HG03575 (cell line): ENCODE results near the gene NRARP.
"Not testable (repeated sequence)": the region's sequence is repeated elsewhere in the genome, so short reads cannot be mapped to it uniquely, and the experiment has no call there.

Experiments
- ATAC-seq: cut with Tn5 transposase; IDR thresholded peaks from one replicate; pipeline ENCODE4 v1.9.1; 2021; ENCODE audit not compliant: unreplicated experiment, insufficient number of reproducible peaks, low FRiP score; ENCODE audit errors: extremely low read depth

Gene NRARP

DNA sequence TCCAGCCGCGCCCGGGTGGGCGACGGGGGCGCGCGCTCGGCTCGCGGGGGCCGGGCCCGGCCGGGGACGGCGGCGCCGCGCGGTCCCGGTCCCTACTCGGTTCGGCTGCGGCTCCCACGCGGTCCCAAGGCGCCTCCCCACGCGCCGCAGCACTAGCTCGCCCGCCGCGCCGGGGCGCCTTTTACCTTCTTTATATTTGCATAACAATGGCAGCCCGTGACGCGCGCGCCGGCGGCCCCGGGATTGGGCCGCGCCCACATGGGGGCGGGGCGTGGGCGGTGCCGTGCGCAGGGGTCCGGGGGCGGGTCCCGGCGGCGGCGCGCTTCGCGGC is at the start of gene NRARP:
Gene NRARP, minus strand, starts transcription at position 154 of the 331 bp plus-strand sequence. CDS start 343 bp downstream, outside the sequence.
- no peak for ATAC-seq

DNA sequence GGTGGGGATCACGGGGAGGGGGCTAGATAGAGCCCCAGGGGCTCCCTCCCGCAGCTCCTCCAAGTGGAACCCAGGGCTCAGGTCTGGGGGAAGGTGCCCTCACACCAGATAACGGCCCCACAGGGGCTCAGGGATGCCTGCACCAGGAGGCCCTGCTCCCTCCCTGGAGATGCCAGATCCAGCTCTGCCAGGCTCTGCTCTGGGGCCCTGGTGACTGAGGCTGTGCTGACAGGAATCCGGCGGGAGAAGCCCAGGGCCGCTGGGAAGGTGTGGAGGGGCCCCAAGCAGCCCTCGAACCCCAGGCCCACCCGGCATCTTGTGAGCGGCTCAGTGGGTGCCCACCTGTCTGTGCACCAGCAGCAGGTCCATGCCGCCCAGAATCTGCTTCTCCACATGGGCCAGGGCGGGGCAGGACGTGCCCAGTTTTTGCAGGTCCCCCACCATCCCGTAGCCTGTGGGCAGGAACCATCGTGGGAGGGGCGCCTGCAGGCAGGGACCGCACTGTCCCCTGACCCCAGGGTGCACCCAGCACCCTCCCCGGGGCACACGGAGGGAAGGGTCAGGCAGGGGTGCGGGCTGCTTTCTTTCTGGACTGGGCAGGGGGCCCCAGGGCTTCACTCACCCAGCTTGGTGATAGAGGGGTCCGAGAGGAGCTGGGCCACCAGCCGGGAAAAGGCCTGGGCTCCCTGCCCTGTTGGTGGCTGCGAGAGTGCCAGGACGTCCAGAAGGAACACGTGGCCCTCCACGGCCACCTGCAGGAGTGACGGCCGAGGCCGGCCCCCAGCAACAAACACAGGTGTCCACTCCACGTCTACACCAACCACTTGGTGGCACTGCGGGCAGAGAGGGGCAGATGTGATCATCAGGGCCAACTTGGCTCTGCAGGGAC is 48.9 kb upstream of the NRARP start:
- ATAC-seq, result no peak

DNA sequence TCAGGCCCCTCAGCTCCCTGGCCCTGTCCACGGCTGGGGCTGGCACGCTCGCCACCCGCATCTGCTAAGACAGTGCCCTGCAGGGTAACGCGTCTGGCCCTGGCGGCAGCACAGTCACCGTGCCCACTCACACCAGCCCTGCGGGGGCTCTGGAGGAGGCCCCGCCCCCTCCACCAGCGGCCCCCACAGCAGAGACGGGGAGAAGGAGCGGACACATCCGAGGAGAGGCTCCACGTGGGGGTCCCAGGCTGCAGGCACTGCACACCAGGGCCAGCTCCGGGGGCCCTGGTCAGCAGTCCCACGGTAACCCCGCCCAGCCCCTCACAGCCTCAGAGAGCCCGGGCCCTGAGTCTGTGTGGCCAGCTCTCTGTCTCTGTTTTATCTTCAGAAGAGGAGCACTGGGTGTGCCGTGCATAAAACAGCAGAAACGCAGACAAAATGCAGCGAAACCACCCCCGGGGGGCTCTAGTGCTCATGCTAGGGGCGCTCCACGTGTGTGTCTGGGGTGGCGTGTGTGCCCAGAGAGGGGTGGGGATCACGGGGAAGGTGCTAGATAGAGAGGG is 47.5 kb upstream of the NRARP start:
- no peak for ATAC-seq

DNA sequence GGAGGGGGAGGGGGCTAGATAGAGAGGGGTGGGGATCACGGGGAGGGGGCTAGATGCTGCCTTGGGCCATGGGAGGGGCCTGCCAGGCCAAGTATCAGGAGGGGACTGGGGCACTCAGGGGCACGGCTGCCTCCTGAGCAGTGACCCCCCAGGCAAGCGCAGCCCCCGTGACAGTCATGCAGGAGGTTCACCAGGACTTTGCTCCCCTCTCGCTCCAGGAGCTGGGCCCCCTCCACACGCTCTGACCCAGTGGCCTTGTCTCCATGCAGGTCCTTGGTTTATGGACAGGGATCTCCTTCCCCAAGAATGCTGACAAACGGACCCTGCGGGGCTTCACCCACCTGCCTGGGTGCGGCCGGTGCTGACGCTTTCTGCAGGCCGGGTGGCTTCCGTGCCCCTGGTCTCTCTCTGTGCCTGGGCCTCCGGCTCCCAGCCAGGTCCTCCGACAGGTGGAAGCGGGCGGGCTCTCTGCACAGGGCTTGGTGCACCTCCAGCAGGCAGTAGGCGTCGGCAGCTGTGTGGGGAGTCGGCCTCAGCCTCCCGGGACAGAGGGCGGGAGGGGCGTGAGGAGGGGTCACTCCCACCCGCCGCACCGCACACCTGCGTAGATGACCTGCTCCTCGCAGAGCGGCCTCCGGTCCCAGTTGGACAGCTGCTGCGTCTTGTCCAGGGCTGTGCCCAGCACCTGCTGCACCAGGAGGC is 46.8 kb upstream of the NRARP start:
- no peak for ATAC-seq

DNA sequence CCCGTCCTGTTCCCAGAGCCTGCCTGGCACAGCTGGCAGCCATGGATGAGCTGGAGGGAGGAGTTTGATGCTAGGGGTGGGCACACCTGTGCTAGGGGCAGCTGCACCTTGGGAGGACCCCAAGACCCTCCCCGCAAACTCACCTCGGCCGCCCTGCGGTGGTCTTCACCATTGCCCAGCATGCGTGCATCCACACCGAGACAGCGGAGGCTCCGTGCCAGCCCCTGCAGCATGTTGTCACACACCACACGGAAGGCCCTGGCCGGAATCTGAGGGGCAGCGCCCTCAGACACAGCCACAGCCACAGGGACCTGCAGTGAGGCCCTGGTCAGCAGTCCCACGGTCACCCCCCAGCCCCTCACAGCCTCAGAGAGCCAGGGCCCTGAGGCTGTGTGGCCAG is 45.9 kb upstream of the NRARP start:
- ATAC-seq, result no peak

DNA sequence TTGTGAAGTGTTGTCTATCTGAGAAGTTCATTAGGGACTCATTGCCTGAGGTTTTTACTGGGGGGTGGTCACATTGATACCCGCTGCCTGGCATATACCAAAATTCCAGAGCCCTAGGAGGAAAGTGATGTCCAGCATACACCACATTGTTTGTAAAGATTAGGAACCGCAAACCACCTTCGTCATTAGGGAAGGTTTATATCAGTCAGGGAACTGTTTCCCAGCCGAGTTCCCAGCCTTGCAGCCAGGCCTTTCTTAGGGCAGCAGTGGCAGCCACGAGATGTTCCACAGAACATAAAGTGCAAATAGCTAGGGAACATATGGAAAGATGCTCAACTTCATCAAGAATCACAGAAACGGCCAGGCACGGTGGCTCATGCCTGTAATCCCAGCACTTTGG is 40.4 kb upstream of the NRARP start:
- ATAC-seq, result no peak

- no peak for ATAC-seq
These were observed 39.2 kb upstream of the NRARP start for GRCh38 chr9:137341227-137341626.

DNA sequence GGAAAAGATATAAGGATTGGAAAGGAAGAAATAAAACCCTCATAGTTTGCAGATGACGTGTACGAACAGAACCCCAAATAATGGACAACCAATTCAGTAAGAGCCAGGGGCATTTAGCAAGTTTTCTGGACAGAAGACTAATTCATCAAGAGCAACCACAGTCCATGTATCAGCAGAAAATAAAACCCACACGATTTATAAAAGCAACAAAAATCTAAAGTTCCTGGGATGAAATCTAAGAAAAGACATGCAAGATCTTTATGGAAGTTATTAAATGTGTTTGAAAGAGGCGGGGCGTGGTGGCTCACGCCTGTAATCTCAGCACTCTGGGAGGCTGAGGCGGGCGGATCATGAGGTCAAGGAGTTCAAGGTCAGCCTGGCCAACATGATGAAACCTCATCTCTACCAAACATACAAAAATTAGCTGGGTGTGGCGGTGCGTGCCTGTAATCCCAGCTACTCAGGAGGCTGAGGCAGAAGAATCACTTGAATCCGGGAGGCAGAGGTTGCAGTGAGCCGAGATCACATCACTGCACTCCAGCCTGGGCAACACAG is 37.9 kb upstream of the NRARP start:
- not testable (repeated sequence) for ATAC-seq

DNA sequence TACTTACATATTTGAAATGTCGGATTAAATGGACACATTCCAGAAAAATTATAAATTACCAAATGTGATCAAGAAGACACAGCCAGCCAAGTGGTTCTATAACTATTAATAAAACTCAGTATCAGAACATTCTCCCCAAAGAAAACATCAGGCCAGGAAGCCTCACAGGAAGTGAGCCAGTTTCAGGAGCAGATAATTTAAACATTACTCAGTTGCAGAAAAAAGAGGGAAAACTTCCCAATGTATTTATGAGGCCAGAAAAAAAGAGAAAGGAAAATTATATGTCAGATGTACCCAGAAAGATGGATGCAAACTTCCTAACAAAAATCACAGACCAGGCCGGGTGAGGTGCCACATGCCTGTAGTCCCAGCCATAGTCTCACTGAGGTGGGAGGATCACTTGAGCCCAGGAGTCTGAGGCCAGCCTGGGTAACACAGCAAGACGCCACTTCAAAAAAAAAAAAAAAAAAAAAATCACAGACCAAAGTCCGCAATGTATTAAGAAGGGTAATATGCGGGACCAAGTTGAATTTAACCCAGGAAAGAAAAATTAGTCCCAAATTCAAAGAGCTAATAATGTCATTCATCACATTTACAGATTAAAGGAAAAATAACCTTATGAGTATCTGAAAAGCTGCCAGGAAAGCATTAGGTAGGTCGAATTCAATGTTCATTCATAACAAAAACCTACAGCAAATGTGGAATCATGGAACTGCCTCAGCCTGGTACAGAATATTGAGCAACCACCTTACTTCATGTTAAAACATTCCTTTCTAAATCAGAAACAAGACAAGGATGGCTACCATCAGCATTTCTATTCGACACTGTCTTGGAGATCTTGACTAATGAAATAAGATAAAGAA is 37.2 kb upstream of the NRARP start:
- ATAC-seq, result no peak

DNA sequence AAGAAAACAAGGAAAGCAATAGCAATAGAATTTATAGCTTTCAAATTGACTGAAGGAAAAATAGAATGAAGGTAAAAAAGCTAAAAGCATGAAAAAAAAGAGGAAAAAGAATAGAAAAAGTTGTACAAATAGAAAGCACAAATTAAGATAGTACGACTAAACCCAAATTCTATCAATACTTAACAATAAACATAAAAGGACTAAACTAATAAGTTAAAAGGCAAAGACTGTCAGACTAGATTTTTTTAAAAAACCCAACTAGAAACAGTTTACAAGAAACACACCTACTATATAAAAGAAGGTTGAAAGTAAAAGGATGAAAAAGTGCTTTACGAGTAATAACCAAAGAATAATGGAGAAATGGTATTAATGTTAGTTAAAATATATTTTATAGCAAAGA is 34.7 kb upstream of the NRARP start:
- ATAC-seq, result no peak

GRCh38 chr9:137333016-137333671 is 31.1 kb upstream of the NRARP start:
- ATAC-seq, result no peak

DNA sequence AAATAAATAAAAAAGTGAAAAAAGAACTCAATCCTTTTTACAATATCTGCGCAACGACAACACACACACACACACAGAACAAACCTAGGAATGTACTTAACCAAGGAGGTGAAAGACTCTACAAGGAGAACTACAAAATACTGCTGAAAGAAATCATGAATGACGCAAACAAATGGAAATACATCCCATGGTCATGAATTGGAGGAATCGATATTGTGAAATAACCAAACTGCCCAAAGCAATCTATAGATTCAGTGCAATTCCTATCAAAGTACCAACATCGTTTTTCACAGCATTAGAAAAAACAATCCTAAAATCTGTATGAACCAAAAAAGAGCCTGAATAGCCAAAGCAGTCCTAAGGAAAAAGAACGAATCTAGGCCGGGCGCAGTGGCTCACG is 29.9 kb upstream of the NRARP start:
- no peak for ATAC-seq

- no peak for ATAC-seq
These were observed 28.6 kb upstream of the NRARP start for GRCh38 chr9:137330689-137331088.

DNA sequence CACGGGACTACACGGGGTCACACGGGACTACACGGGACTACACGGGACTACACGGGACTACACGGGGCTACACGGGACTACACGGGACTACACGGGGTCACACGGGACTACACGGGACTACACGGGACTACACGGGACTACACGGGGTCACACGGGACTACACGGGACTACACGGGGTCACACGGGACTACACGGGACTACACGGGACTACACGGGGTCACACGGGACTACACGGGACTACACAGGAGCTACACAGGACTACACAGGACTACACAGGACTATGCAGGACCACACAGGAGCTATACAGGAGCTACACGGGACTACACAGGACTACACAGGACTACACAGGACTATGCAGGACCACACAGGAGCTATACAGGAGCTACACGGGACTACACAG is 27.5 kb upstream of the NRARP start:
- not testable (repeated sequence) for ATAC-seq

DNA sequence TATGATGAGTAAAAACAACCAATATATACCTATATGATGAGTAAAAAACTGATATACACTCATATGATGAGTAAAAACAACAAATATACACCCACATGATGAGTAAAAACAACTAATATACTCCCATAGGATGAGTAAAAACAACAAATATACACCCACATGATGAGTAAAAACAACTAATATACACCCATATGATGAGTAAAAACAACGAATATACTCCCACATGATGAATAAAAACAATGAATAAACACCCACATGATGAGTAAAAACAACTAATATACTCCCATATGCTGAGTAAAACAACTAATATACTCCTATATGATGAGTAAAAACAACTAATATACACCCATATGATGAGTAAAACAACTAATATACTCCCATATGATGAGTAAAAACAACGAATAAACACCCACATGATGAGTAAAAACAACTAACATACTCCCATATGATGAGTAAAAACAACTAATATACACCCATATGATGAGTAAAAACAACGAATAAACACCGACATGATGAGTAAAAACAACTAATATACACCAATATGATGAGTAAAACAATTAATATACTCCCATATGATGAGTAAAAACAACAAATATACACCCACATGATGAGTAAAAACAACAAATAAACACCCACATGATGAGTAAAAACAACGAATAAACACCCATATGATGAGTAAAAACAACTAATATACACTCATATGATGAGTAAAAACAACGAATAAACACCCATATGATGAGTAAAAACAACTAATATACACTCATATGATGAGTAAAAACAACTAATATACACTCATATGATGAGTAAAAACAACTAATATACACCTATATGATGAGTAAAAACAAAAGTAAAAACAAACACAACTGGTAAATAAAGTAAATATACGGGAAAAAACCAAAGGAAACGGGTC is 25.8 kb upstream of the NRARP start:
- not testable (repeated sequence) for ATAC-seq

DNA sequence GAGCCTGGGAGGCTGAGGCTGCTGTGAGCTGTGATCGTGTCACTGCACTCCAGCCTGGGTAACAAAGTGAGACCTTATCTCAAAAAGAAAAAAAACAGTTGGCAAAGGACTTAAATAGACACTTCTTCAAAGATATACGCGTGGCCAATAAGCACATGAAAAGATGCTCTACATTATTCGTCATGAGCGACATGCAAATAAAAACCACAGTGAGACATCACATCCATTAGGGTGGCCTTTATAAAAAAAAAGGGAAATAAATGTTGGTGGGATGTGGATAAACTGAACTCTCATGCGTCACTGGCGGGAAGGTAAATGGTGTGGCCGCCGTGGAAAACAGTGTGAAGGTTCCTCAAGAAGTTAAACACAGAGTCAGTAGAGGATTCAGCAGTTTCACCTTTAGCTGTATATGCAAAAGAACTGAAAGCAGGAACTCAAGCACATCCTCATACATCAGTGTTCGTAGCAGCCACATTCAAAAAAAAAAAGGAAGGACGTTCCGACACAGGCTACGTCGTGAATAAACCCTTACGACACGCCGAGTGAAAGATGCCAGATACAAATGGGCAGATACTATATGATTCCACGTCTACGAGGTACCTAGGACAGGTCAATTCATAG is 24.5 kb upstream of the NRARP start:
- no peak for ATAC-seq

GRCh38 chr9:137325799-137326198 is 23.7 kb upstream of the NRARP start:
- ATAC-seq, result no peak
